ENCODE data around the gene OXSR1.

DNA sequence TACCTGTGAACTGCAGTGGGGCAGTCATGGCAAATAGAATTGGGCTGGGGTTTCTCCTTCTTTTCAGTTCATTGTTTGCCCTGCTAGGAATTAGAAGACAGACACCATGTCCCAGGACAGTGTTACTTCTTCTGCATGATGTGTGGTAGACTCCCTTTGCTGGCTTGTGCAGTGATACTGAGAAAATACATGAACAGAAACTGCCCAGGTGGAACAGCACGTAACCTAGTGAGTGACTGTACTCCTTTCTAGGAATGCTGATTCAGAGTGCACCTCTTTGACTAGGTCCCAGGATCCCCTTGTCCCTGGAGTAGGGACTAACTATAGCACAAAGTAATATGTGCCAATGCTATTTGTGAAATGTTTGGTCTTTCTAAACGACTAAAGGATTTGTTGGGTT lies 89.5 kb downstream of the OXSR1 start:
- TF ChIP-seq, protein P1, sequence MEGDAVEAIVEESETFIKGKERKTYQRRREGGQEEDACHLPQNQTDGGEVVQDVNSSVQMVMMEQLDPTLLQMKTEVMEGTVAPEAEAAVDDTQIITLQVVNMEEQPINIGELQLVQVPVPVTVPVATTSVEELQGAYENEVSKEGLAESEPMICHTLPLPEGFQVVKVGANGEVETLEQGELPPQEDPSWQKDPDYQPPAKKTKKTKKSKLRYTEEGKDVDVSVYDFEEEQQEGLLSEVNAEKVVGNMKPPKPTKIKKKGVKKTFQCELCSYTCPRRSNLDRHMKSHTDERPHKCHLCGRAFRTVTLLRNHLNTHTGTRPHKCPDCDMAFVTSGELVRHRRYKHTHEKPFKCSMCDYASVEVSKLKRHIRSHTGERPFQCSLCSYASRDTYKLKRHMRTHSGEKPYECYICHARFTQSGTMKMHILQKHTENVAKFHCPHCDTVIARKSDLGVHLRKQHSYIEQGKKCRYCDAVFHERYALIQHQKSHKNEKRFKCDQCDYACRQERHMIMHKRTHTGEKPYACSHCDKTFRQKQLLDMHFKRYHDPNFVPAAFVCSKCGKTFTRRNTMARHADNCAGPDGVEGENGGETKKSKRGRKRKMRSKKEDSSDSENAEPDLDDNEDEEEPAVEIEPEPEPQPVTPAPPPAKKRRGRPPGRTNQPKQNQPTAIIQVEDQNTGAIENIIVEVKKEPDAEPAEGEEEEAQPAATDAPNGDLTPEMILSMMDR (IDR thresholded peaks at IDR 0.05) = no peak
- no peak for TF ChIP-seq POLR2A (IDR thresholded peaks at IDR 0.05)

All from esophagus squamous epithelium (tissue), 4 donors.